ENCODE measurements around the gene SLC31A2.

GRCh38 chr9:113148372-113148705, 2.5 kb upstream of the SLC31A2 start:
- TF ChIP-seq POLR2A (IDR thresholded peaks at IDR 0.05) (no peak), CTCF (IDR thresholded peaks at IDR 0.05) (no peak)

Data from stomach (tissue), 4 donors.